ENCODE measurements around the gene MYO18A. TPM values are rescaled to one million over a fixed set of nuclear protein-coding genes. Genes with fewer than 3 reads are reported as not detected.

The MYO18A gene
- total RNA-seq, 1 donor from 2014 or later = 98.8 TPM

- intact Hi-C loops (cut with micrococcal nuclease) = no loop called here
Observed at GRCh38 chr17:29086628-29087332, 93.4 kb downstream of the MYO18A start.

DNA sequence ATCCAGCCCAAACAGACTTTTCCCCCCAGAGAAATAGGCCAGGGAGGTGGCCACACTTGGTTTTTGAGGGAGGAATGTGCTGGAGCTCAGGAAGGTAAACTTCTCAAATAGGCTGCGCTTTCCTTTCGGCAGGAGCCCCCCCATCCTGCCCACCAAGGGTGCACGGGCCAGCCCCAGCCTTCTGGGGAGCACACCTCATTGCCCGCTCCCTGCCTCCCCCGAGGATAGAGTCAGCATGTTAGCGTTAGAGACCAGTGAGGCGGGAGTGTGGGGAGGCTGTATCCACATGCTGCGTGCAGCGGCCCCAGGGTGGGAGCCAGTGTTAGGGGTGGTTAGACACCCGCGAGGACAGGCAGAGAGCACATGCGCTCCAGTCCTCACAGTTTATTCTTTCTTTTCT, 95.0 kb downstream of the MYO18A start:
- intact Hi-C loops (cut with micrococcal nuclease) = no loop called here

- intact Hi-C loops (cut with micrococcal nuclease) = no loop called here
Observed at GRCh38 chr17:29084541-29085146, 95.6 kb downstream of the MYO18A start.

GRCh38 chr17:29080965-29081364, 99.2 kb downstream of the MYO18A start:
- intact Hi-C loops (cut with micrococcal nuclease) = no loop called here

DNA sequence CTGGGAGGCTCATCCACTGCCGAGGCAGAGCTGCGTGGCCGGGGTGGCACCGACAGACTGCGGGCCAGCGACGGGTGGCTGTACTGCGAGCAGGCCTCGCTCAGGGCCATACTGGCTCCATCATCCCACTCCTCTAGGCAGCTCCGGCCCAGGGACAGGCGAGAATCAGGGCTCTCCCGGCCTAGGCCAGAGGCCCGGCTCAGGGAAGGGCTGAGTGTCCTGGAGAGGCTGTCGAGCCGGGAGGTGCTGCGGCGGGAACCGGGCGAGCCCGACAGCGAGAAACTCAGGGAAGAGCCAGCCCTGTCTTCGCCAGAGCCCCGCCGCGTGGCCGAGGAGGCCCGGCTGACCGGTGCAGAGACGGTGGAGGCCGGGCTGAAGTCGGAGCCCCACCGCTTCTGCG, 99.9 kb downstream of the MYO18A start:
- intact Hi-C loops (cut with micrococcal nuclease) = no loop called here

DNA sequence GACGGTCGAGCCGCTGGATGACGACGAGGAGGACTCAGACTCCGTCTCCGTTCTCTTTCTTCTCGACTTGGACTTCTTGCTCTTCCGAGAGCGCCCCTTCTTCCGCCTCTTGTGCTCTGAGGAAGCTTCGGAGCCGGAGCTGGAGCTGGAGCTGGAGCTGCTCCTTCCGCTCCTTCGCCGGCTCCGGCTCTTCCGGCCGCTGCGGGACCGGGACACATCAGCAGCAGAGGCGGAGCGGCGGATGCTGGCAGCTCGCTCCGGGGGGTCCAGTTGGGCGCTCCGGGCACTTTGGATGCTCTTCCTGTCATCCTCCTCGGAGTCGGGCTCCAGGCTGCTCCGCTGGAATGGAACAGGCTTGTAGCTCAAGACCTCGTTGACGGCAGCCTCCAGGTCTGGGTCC, 100.3 kb downstream of the MYO18A start:
- intact Hi-C loops (cut with micrococcal nuclease) = no loop called here

- intact Hi-C loops (cut with micrococcal nuclease) = no loop called here
Observed at GRCh38 chr17:29079433-29079832, 100.8 kb downstream of the MYO18A start.

GRCh38 chr17:29078183-29079045, 101.8 kb downstream of the MYO18A start:
- intact Hi-C loops (cut with micrococcal nuclease) = no loop called here

DNA sequence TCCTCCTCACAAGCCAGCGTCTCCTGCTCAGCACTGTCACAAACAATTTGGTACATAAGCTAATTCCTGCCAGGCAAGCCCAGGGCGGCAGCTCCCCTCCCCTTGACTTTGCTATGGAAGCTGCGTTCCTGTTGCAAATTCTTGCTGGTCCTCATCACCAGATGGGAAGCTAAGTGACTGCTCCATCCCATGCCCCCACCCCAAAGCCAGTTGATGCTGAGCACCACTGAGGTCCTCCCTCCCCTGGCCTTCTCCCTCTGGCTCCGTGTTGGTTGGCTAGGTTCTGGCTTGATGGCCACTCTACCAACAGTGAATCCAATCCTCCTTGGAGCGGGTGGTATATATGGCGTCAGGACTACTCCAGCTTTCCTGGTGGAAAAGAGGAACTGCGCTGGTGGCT, 102.9 kb downstream of the MYO18A start:
- intact Hi-C loops (cut with micrococcal nuclease) = no loop called here

DNA sequence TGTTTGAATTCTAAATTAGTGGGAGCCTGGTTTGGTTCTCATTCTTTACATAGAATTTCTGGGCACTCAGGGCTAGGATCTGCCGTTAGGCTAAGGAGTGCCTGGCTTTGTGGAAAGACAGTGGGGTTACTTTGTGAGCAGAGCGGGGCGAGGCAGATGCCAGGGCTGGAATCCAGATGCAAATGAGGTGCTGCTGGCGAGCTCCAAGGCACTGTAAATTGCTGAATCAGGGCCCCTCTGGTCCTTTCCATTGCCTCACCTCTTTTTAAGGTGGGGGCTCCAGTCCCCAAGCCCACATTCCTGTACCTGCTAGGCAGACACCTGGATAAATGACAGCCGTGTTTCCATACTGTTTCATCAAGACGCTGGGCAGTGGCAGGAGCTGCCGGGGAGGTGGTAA, 103.5 kb downstream of the MYO18A start:
- intact Hi-C loops (cut with micrococcal nuclease) = no loop called here

GRCh38 chr17:29076087-29076486, 104.1 kb downstream of the MYO18A start:
- intact Hi-C loops (cut with micrococcal nuclease) = no loop called here

- intact Hi-C loops (cut with micrococcal nuclease) = no loop called here
Observed at GRCh38 chr17:29074488-29074887, 105.7 kb downstream of the MYO18A start.

- intact Hi-C loops (cut with micrococcal nuclease) = no loop called here
Observed at GRCh38 chr17:29073520-29073919, 106.7 kb downstream of the MYO18A start.

DNA sequence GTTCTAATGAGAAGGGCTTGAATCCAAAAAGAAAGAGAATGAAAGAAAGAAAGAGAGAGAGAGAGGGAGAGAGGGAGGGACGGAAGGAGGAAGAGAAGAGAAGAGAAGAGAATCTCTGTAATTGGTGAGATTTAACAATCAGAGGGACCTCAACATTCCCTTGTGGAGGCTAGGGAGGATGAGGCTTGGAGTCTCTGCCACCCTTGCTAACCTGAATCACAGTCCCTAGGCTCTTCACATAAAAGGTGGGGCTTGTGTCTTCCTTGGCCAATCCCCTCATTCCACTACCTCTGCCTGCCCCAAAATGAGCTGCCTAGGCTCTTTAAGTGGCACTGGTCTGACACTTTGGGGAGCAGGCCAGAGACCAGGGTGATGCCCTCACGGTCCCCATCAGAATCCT, 107.2 kb downstream of the MYO18A start:
- intact Hi-C loops (cut with micrococcal nuclease) = no loop called here

- intact Hi-C loops (cut with micrococcal nuclease) = no loop called here
Observed at GRCh38 chr17:29071303-29071702, 108.9 kb downstream of the MYO18A start.

DNA sequence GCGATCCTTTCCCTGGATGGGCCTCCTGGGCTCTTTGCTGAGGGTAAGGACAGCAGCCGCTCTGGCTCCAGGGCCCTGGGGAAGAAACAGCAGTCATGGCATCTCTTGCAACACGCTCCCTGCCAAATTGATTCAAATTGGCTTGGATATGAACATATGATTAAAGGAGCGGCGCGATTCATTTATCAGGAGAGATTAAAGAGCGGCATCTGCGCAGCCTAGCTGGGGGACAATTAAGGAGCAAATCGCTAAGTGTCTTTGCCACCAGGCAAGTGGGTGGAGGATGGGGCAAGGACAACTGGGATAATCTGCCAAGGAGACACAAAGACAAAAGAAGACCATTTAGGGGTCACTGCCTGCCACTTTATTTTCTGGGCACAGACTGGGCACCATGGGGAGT, 109.4 kb downstream of the MYO18A start:
- intact Hi-C loops (cut with micrococcal nuclease) = no loop called here

- intact Hi-C loops (cut with micrococcal nuclease) = no loop called here
Observed at GRCh38 chr17:29070308-29070707, 109.9 kb downstream of the MYO18A start.

DNA sequence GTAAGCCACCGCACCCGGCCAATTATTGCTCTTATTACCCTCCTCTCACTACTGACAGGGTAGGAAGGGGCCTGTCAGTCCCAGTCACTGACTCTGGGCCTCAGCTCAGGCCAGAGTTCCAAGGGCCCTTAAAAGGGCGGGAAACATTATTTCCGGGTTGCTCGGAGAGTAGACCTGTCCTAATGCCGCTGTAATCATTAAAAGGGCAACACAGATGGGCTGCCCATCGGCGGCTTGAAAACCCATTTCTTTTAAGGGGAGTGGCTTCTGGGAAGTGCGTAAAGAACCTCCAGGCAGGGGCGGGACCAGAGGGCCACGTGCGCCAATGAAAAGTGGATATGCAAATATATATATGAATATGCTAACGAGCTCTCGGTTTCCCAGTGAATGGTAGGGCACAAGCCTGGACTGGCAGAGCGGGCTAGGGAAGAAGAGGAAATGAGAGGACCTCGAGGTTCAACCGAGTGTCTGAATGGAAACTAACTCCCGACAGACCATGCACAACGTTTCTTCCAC, 110.6 kb downstream of the MYO18A start:
- intact Hi-C loops (cut with micrococcal nuclease) = no loop called here

DNA sequence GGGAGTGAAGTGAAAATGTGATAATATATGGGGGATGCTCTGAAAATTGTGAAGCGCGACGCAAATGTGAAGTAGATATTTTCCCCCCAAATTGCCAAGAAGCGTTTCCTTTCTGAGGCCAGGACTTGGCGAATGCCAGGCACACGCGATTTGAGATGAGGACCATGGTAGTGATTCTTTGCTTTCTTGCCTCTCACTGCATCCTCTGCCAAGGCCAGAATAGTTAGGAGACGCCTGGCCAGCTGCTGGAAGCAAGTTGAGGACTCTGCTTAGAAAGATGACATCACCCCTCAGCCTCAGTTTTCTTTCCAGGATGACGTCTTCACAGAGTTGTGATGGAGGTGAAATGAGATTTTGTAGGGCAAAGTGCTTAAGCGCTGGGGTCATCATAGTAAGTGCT, 111.4 kb downstream of the MYO18A start:
- intact Hi-C loops (cut with micrococcal nuclease) = no loop called here

DNA sequence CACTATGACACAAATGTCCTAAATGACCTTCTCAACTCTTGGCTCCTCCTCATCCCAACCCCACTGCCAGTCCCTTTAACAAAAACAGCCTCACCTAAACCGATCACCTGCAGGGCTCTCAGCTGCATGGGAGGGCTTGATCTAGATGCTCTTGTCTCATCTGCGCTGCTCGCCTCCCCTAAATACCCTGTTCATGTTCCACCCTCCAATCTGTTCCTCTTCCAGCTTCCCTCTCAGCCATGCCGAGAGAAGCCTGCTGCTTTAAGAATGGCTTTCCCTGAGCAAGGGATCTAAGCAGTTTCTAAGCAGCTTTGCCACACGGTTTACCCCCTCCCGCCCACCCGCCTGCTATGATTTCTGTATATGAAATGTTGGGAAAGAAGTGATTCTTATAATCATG, 113.6 kb downstream of the MYO18A start:
- intact Hi-C loops (cut with micrococcal nuclease) = no loop called here

DNA sequence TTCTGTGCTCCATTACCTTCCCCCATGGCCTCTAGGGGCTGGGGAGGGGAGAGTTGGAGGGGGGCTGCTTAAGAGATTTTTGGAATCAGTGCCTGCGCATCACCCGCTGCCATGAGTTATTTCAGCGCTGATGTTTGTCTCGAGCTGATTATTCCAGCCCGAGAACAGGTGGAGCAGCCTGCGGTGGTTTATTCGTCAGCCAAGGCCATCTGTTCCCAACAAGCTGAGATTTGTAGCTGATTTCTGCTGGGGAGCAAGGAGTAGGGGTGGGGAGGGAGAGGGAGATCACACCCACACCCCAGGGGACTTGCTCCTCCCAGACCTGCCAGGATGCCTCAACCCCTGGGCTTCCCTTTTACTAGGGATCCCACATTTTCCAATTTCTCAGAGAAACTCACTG, 114.2 kb downstream of the MYO18A start:
- intact Hi-C loops (cut with micrococcal nuclease) = no loop called here

GRCh38 chr17:29063992-29064391, 116.2 kb downstream of the MYO18A start:
- intact Hi-C loops (cut with micrococcal nuclease) = no loop called here
